HepG2 (cell line): ENCODE data around the gene ZFR. TPM values are rescaled to one million over a fixed set of nuclear protein-coding genes. Genes with fewer than 3 reads are reported as not detected.

Source experiments
- ATAC-seq: fragments of 200-7000 bp; cut with Tn5 transposase; 3 replicates; pipeline ENCODE4 v1.9.1; 2020; ENCODE audit warnings: mild to moderate bottlenecking, moderate library complexity
- BruUV-seq: library from RNA; stranded (reverse); fragments of 400-500 nt; replicated peaks from 2 replicates; lab custom pipeline; 2021; lab: Mats Ljungman, UMichigan
- CTCF ChIA-PET: fragments of 300-600 bp; formaldehyde crosslinking; extraction: SDS; loops from one replicate; lab custom pipeline; 2021; ENCODE audit warnings: low total read pairs, inconsistent platforms, low intra/inter-chr PET ratio; lab: Yijun Ruan, JAX
- POLR2A ChIA-PET: fragments of 350-600 bp; sonication (Branson Sonifier 250); formaldehyde crosslinking; loops from one replicate; lab custom pipeline; 2020; ENCODE audit warnings: antibody characterized with exemption, inconsistent platforms; lab: Yijun Ruan, JAX
- DNase-seq: peaks from one replicate; pipeline ENCODE4 v3.0.0-alpha.2; 2015; ENCODE audit warnings: low spot score
- FAIRE-seq: peaks from 3 replicates; lab custom pipeline; 2011; peaks lifted over from hg19 to GRCh38; lab: Jason Lieb, UNC
- H2AFZ ChIP-seq: one replicate; pipeline ENCODE4 v1.6.1; 2011; ENCODE audit warnings: low read length, inconsistent platforms
- H3K27ac ChIP-seq: fragments of 300-600 bp; 3 replicates; pipeline ENCODE4 v1.8.0; 2011; ENCODE audit warnings: mixed run types, mild to moderate bottlenecking, mixed read lengths, low read length, inconsistent platforms; ENCODE audit not compliant: insufficient read depth; ENCODE audit errors: extremely low read length
- H3K27me3 ChIP-seq, 2 experiments: fragments of 200-600 bp in 1 of 2; 2 replicates in 1 of 2; 3 replicates in 1 of 2; pipeline versions ENCODE4 v1.6.0 to v1.8.0; 2011; ENCODE audit warnings: low read length in 2 of 2, mild to moderate bottlenecking in 2 of 2, moderate library complexity in 2 of 2, inconsistent platforms in 1 of 2; ENCODE audit not compliant: insufficient read depth in 2 of 2, control insufficient read depth in 1 of 2
- H3K36me3 ChIP-seq, 2 experiments: fragments of 200-600 bp in 1 of 2; replicated peaks in 1 of 2; 2 replicates in 1 of 2; 3 replicates in 1 of 2; pipeline versions ENCODE4 v1.5.1 to v1.8.0; 2011; ENCODE audit warnings: low read length in 2 of 2, inconsistent platforms in 1 of 2; ENCODE audit not compliant: insufficient read depth in 2 of 2, control insufficient read depth in 1 of 2
- H3K4me1 ChIP-seq: 2 replicates; pipeline ENCODE4 v1.5.1; 2012; ENCODE audit warnings: low read length, inconsistent platforms; ENCODE audit not compliant: insufficient read depth
- H3K4me2 ChIP-seq: 2 replicates; pipeline ENCODE4 v1.6.0; 2011; ENCODE audit warnings: low read depth, low read length, inconsistent platforms
- H3K4me3 ChIP-seq, 3 experiments: fragments of 200-600 bp in 1 of 3; sonication (generic), shearing (Covaris generic) in 1 of 3; replicated peaks in 1 of 3; 2 replicates each; pipeline ENCODE4 v1.5.1; 2011 to 2016; ENCODE audit warnings: low read length in 3 of 3, inconsistent platforms in 2 of 3, low read depth in 2 of 3, mild to moderate bottlenecking in 2 of 3, control low read depth in 1 of 3, mixed read lengths in 1 of 3; ENCODE audit not compliant: insufficient read depth in 1 of 3
- H3K79me2 ChIP-seq: one replicate; pipeline ENCODE4 v1.6.1; 2011; ENCODE audit warnings: low read length, inconsistent platforms; ENCODE audit not compliant: insufficient read depth
- H3K9ac ChIP-seq: 2 replicates; pipeline ENCODE4 v1.6.0; 2011; ENCODE audit warnings: mild to moderate bottlenecking, low read depth, low read length, inconsistent platforms; ENCODE audit not compliant: insufficient read depth
- H3K9me3 ChIP-seq: 2 replicates; pipeline ENCODE4 v1.5.1; 2012; ENCODE audit warnings: mild to moderate bottlenecking, low read length
- H4K20me1 ChIP-seq: 2 replicates; pipeline ENCODE4 v1.6.0; 2011; ENCODE audit warnings: inconsistent platforms, mild to moderate bottlenecking, low read length, moderate library complexity; ENCODE audit not compliant: insufficient read depth
- ARID2 ChIP-seq: sonication (generic); formaldehyde crosslinking; IDR thresholded peaks from 2 replicates; pipeline ENCODE4 v1.8.1; 2022; ENCODE audit warnings: mild to moderate bottlenecking, missing genetic modification reagents, borderline replicate concordance
- ATF7-NPFF ChIP-seq: sonication (generic); formaldehyde crosslinking; IDR thresholded peaks from 2 replicates; pipeline ENCODE4 v1.8.1; 2023; ENCODE audit warnings: mild to moderate bottlenecking, low read depth, missing genetic modification reagents, moderate library complexity
- CHCHD3 ChIP-seq: sonication (generic); formaldehyde crosslinking; IDR thresholded peaks from 2 replicates; pipeline ENCODE4 v1.8.0; 2022; ENCODE audit warnings: mild to moderate bottlenecking, missing genetic modification reagents, moderate library complexity
- DR1 ChIP-seq: sonication (generic); formaldehyde crosslinking; IDR thresholded peaks from 2 replicates; pipeline ENCODE4 v1.8.0; 2021; ENCODE audit warnings: mild to moderate bottlenecking, missing genetic modification reagents, inconsistent platforms
- HIVEP1 ChIP-seq: sonication (generic); formaldehyde crosslinking; IDR thresholded peaks from 2 replicates; pipeline ENCODE4 v1.4.0; 2020; ENCODE audit warnings: mild to moderate bottlenecking, missing genetic modification reagents
- HNRNPL ChIP-seq: fragments of 200-400 bp; formaldehyde crosslinking; IDR thresholded peaks from 2 replicates; pipeline ENCODE4 v1.6.1; 2017; ENCODE audit warnings: mild to moderate bottlenecking, low read depth, low read length
- HOXD1 ChIP-seq: sonication (generic); formaldehyde crosslinking; IDR thresholded peaks from 2 replicates; pipeline ENCODE4 v1.5.0; 2020; ENCODE audit warnings: missing genetic modification reagents
- MAFF ChIP-seq: IDR thresholded peaks from 2 replicates; pipeline ENCODE4 v1.6.1; 2011; ENCODE audit warnings: low read depth, low read length, improper control_type of control experiment
- SMAD9 ChIP-seq: sonication (generic); formaldehyde crosslinking; IDR thresholded peaks from 2 replicates; pipeline ENCODE4 v1.5.1; 2020; ENCODE audit warnings: mild to moderate bottlenecking, missing genetic modification reagents
- SP140L ChIP-seq: sonication (generic); formaldehyde crosslinking; IDR thresholded peaks from 2 replicates; pipeline ENCODE4 v1.4.0; 2020; ENCODE audit warnings: missing genetic modification reagents, borderline replicate concordance
- STAG1 ChIP-seq: sonication (generic); formaldehyde crosslinking; IDR thresholded peaks from 2 replicates; pipeline ENCODE4 v1.4.0; 2020; ENCODE audit warnings: missing genetic modification reagents
- U2AF1 ChIP-seq: fragments of 200-400 bp; formaldehyde crosslinking; optimal IDR thresholded peaks from 2 replicates; pipeline ENCODE3; 2017; ENCODE audit warnings: mild to moderate bottlenecking, low read depth, low read length
- WIZ ChIP-seq: sonication (generic); formaldehyde crosslinking; IDR thresholded peaks from 2 replicates; pipeline ENCODE4 v1.5.1; 2020; ENCODE audit warnings: mild to moderate bottlenecking, missing genetic modification reagents
- ZBTB10 ChIP-seq: sonication (generic); formaldehyde crosslinking; IDR thresholded peaks from 2 replicates; pipeline ENCODE4 v1.4.0; 2020; ENCODE audit warnings: missing genetic modification reagents, borderline replicate concordance
- ZBTB20 ChIP-seq: sonication (generic); formaldehyde crosslinking; IDR thresholded peaks from 2 replicates; pipeline ENCODE4 v1.8.1; 2023; ENCODE audit warnings: missing genetic modification reagents, low read depth, mild to moderate bottlenecking, borderline replicate concordance
- ZBTB34 ChIP-seq: sonication (generic); formaldehyde crosslinking; IDR thresholded peaks from 2 replicates; pipeline ENCODE4 v1.8.0; 2022; ENCODE audit warnings: mild to moderate bottlenecking, missing genetic modification reagents
- ZNF33A ChIP-seq: sonication (generic); formaldehyde crosslinking; IDR thresholded peaks from 2 replicates; pipeline ENCODE4 v1.5.1; 2020; ENCODE audit warnings: missing genetic modification reagents, mild to moderate bottlenecking, moderate library complexity, borderline replicate concordance
- ZNF562 ChIP-seq: sonication (generic); formaldehyde crosslinking; IDR thresholded peaks from 2 replicates; pipeline ENCODE4 v1.8.0; 2022; ENCODE audit warnings: missing genetic modification reagents, borderline replicate concordance
- ZNF614 ChIP-seq: IDR thresholded peaks from 2 replicates; pipeline ENCODE4 v1.6.1; 2018; ENCODE audit warnings: missing biosample characterization, missing genetic modification reagents, inconsistent platforms, borderline replicate concordance
- ZNF850 ChIP-seq: sonication (generic); formaldehyde crosslinking; conservative IDR thresholded peaks from 2 replicates; pipeline ENCODE4 v1.9.0; 2021; ENCODE audit warnings: mild to moderate bottlenecking, missing genetic modification reagents
- ZSCAN30 ChIP-seq: sonication (generic); formaldehyde crosslinking; IDR thresholded peaks from 2 replicates; pipeline ENCODE4 v1.5.0; 2020; ENCODE audit warnings: mild to moderate bottlenecking, missing genetic modification reagents
- in situ Hi-C: cut with HindIII; loops from 2 replicates; pipeline ENCODE4 v1.10.0; 2017; ENCODE audit warnings: low pct_unique_long_range_greater_than_20kb; ENCODE audit not compliant: extremely low pct_ligation_motif_present
- intact Hi-C: fragments of 100-400 bp; cut with micrococcal nuclease; formaldehyde crosslinking; loops from one replicate; pipeline ENCODE4 v1.10.0; 2022; ENCODE audit not compliant: unreplicated experiment
- polyA plus RNA-seq, 8 experiments: library from polyadenylated mRNA; depleted of rRNA in 3 of 8; stranded (reverse) in 7 of 8; unstranded in 1 of 8; fragments of >200 nt; fragmentation: Illumina TruSeq in 4 of 8; extraction: Trizol in 4 of 8; gene quantifications; 2 replicates each; pipeline versions ENCODE4 v1.2.1 to v1.2.3, GENCODE V29; 2011 to 2016; ENCODE audit warnings: low read depth in 4 of 8, missing spikeins in 1 of 8, mixed read lengths in 1 of 8; ENCODE audit not compliant: insufficient read depth in 1 of 8
- total RNA-seq, 5 experiments: library from RNA; depleted of rRNA; stranded (reverse); fragments of >200 nt; fragmentation: Illumina TruSeq; extraction: Trizol; gene quantifications; 2 replicates each; pipeline ENCODE4 v1.2.3, GENCODE V29; 2016; ENCODE audit warnings: low read depth in 1 of 5

Gene ZFR
- total and polyA plus RNA-seq, 2 of the 13 experiments (the other 11 are each of a cell fraction or from before 2014, with no cell fraction given) = 89.0 to 92.8 TPM

- TF ChIP-seq ATF7-NPFF (CRISPR knock-in tag) (no peak), ZNF614 (CRISPR knock-in tag) (no peak)
These were observed 85.9 kb downstream of the ZFR start (continued) for GRCh38 chr5:32358611-32359010.

GRCh38 chr5:32357658-32358057 lies 86.9 kb downstream of the ZFR start:
- TF ChIP-seq U2AF1 = no peak
- TF ChIP-seq SP140L (CRISPR knock-in tag) = no peak
- TF ChIP-seq WIZ (CRISPR knock-in tag) = no peak
- TF ChIP-seq ZSCAN30 = no peak
- TF ChIP-seq DR1 (CRISPR knock-in tag) = no peak
- no peak for TF ChIP-seq ZBTB10 (CRISPR knock-in tag)
- TF ChIP-seq ZBTB34 (CRISPR knock-in tag) = no peak
- no peak for TF ChIP-seq HOXD1 (CRISPR knock-in tag)
- TF ChIP-seq STAG1 (CRISPR knock-in tag) = no peak
- TF ChIP-seq ZNF562 (CRISPR knock-in tag) = no peak
- TF ChIP-seq ZNF850 = no peak
- no peak for TF ChIP-seq ZBTB20 (CRISPR knock-in tag)
- no peak for TF ChIP-seq ZNF33A (CRISPR knock-in tag)
- no peak for TF ChIP-seq ARID2
- TF ChIP-seq SMAD9 (CRISPR knock-in tag) = no peak
- no peak for TF ChIP-seq HNRNPL
- TF ChIP-seq CHCHD3 = no peak
- TF ChIP-seq MAFF = no peak
- TF ChIP-seq HIVEP1 (CRISPR knock-in tag) = no peak
- H3K79me2 ChIP-seq = no peaks in the 10 kb centered on the region
- no peak overlapping the region for H3K27ac ChIP-seq
- no peaks in the 10 kb centered on the region for H4K20me1 ChIP-seq
- peaks cover 16 to 54% of the 10 kb centered on the region in 2 experiments for H3K36me3 ChIP-seq
- ChIA-PET POLR2A (no interaction called here), CTCF (no interaction called here)
- intact Hi-C loops = no loop called here
- no peak overlapping the region for H3K4me3 ChIP-seq
- H3K4me2 ChIP-seq = no peak overlapping the region
- H2AFZ ChIP-seq = no peak overlapping the region
- no peak for ATAC-seq
- FAIRE-seq = no peak
- no peak for DNase-seq
- in situ Hi-C loops = no loop called here
- H3K9me3 ChIP-seq = no peaks in the 10 kb centered on the region
- peaks cover 9% of the 10 kb centered on the region for H3K4me1 ChIP-seq
- no TSS peak for BruUV-seq
- H3K9ac ChIP-seq = no peak overlapping the region
- no peaks in the 10 kb centered on the region for H3K27me3 ChIP-seq
